GM19372 (cell line): Measurements from ENCODE around the gene RCN2.

Source experiments
- ATAC-seq: cut with Tn5 transposase; IDR thresholded peaks from one replicate; pipeline ENCODE4 v1.9.1; 2021; ENCODE audit warnings: mild to moderate bottlenecking, low read depth, moderate library complexity; ENCODE audit not compliant: unreplicated experiment

RCN2 gene

GRCh38 chr15:76991741-76992645 lies 60.4 kb downstream of the RCN2 start:
- ATAC-seq: no peak

- ATAC-seq: no peak
These were observed 61.7 kb downstream of the RCN2 start for GRCh38 chr15:76993114-76993725.

DNA sequence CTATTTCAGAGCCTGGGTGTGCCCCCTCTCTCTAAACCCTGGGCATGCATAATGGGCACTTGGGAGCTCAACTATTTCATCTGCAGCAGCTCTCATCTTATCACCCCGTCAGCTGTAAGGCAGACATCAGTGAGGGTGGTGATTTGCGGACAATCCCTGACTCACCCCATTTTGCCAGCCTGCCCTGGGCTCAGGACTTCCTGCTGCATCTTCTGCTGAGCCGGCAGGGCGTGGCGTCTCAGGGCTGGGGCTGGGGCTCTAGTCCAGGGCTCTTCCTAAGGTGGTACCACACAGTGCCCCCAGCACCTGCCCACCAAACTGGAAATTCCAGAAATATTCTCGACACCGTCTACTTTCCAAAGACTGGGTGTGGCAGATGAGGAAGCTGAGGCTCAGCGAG lies 62.5 kb downstream of the RCN2 start:
- ATAC-seq: no peak

- ATAC-seq: no peak
These were observed 62.9 kb downstream of the RCN2 start for GRCh38 chr15:76994496-76994895.

DNA sequence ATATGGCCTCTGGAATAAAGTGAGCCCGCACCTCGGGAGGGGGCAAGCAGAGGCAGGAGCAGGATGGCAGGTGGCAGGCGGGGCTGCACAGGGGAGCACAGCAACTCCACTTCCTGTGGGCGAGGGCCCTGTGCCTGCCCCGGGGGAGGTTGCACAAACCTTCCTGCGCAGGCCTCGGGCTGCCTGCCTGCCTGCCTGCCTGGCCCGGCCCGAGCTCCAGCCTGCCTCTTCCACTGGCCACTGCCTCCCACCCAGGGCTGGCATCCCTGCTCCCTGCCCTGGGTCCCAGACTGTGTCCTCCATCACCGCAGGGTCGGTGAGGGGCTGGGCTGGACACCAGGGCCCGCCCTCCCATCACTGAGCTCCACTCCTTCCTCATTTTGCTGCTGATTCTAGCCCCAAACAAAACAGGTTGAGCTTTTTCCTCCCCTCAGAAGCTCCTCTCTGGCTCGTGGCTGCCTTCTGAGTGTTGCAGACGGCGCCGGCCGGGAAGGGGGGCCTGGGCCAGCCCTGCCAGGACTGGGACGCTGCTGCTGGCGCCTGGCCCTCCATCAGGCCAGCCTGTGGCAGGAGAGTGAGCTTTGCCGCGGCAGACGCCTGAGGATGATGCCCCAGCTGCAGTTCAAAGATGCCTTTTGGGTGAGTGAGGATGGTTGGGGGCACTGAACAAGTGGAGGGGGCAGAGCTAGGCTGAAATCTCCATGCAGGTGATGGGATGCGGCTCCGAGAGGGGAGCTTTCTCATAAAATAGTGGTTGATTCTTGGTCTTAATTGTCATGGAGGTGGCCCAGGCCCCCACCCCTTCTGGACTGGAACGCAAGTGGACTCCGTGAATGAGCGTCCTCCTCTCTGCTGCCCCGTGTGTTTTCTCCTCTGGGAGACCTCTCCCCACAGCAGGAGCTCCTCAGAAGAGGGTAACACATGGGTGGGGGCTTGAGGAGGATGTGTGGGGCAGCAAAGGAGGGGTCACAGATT lies 63.7 kb downstream of the RCN2 start, which contains the start of gene PSTPIP1:
TSS of gene PSTPIP1 (plus strand) at position 156 of the 975 bp plus-strand sequence. CDS start at position 604, 448 bp downstream.
- no peak for ATAC-seq

- ATAC-seq: no peak
These were observed 64.6 kb downstream of the RCN2 start for GRCh38 chr15:76996076-76996525.

- ATAC-seq: no peak
These were observed 65.2 kb downstream of the RCN2 start for GRCh38 chr15:76996526-76997401.

DNA sequence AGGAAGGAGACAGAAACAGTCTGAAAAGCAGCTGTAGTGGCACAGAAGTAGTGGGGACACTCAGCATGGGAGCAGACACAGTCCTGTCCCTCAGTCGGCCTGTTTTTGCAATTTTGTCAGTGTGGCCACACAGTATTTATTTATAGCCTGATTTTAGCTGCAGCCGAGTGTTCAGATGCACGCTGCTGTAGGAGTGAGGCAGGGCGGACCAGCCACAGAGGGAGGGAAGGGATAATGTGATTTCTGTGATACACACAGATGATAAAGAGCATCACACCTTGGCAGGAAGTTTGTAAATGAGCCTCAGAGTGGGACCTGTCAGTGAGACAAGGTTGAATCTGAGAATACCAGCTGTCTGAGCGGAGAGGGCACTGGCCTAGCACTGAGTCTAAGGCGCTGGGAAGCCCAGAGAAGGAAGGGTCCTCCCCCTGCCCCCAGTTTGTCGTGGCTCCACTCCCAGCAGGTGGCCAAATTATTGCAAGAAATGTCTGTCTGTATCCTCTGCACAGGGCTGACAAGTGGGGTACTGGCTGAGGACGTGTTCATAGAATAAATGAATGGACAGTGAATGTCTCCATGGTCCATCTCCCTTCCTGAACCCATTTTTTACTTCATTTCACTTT lies 67.2 kb downstream of the RCN2 start:
- no peak for ATAC-seq

DNA sequence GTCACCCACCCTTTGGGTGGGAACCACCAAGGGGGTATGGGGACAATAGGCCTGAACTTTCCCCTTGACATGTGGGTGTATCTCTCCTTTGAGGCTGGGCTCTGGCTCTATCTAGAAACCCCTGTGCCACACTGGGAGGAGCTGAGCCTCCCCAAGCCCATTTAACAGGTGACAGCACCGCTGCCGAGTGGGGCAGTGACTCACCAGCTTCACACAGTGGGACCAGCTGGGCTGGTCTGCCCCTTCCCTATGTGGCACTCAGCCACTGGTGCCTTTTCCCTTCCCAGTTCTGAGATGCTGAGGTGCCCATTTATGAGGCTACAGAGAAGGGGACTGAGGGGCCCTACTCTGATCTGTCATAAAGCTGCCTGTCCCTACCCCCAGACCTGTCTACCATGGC lies 68.4 kb downstream of the RCN2 start:
- no peak for ATAC-seq

DNA sequence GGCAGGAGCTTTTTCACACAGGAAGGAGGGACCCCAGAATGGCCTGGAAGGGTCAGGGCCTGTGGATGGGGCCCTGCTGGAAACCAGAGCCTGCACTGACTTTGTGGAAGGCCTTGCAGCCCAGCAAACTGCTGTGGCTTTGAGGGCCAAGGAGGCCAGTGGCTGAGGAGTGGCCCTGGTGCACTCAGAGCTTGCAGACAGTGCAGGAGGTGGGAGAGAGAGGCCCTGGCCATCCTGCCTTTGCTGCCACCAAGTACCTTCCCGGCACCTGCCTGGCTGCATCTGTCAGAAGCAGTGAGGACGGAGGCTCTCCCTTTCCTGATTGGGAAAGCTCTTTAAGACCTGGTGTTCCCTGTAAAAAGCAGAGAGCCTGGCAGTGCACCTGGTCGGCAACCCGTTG lies 69.8 kb downstream of the RCN2 start:
- no peak for ATAC-seq

DNA sequence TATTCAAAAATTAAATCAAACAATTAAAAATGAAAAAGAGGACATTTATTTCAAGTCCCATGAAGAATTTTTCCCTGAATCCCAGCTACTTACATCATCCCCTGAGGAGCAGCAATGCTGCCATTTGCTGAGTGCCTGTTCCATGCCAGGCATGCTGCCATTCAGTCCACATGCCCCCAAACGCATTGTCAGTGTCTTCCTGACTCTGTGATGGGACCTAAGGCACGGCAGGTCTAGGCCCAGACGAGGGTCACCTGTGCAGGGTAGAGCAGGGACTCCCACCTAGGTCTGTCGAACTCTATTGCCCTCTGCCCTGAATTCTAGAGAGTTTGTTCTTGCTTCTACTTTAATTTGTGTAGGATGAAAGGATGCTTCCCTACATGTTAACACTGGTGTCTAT lies 70.4 kb downstream of the RCN2 start:
- ATAC-seq: no peak

DNA sequence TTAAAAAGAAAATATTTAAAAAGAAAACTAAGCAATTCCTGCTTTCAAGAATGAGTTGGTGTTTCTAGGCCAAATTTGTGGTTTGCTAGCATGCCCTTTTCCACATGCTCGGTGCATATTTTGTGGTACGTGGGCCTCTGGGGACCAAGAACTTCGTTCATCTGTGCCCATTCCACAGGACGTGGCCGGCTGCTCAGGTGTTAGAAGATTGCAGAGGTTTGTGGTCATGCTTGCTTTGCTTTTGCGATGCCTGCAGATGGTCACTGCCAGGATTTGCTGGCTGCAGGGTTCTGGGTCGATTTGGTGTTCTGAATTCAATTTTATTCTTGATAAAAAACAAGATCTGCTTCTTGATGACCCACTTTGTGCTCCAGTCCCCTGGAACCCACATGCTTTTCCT lies 70.9 kb downstream of the RCN2 start:
- ATAC-seq: no peak

- ATAC-seq: no peak
These were observed 71.7 kb downstream of the RCN2 start for GRCh38 chr15:77002954-77003912.
